HG03571 (cell line): Measurements from ENCODE around the gene B9D1.

Source experiments
- ATAC-seq: cut with Tn5 transposase; IDR thresholded peaks from one replicate; pipeline ENCODE4 v1.9.1; 2021; ENCODE audit not compliant: unreplicated experiment

B9D1 gene

DNA sequence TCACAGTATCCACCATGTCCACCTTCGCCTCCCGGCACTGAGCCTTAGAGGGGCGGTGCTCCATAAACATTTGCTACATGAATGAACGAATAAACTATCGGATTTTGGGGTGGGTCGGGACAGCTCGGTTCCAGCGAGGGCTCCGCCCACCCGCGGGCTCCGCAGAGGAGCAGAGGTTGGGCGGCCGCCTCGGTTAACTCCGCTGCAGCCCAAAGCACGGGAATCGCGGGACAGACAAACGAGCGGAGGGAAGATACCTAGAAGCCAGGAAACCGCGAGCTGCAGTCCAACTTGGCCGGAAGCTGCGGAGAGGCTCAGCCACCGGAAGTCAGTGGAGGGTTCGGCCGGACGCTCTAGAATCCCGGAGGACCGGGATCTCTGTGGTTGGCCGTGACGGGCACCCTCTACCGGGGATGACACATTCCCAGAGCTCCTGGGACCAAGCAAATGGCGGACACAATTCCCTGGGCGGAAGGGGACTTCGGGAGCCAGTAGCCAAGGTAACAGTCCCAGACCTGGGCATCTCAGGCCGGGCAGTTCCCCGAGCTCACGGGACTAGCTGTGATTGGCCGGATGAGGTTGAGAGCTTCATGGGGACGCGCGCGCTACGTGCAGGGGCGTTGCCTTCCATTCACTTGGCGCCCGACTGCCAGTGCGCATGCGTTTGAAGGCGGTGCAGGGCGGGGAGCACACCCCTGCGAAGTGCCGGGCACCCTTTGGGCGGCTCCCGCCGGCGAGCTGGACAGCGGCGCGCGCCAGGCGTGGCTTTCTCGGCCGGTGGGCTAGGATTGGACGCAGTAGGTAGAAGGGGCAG is 15.3 kb upstream of the B9D1 start:
- peak; percentile 90 for ATAC-seq

DNA sequence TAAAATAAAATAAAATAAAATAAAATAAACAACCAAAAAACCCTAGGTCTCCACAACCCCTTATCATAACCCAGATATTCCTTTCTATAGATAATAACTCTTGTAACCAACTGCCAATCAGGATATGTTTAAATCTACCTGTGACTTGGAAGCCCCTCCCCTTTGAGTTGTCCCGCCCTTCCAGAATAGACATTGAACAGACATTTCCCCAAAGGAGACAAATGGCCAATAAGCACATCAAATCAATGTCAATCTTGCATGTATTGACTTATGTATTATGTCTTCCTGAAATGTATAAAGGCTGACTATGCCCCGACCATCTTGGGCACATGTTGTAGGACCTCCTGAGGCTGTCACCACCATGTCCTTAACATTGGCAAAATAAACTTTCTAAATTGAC is 14.3 kb upstream of the B9D1 start:
- ATAC-seq, result no peak

DNA sequence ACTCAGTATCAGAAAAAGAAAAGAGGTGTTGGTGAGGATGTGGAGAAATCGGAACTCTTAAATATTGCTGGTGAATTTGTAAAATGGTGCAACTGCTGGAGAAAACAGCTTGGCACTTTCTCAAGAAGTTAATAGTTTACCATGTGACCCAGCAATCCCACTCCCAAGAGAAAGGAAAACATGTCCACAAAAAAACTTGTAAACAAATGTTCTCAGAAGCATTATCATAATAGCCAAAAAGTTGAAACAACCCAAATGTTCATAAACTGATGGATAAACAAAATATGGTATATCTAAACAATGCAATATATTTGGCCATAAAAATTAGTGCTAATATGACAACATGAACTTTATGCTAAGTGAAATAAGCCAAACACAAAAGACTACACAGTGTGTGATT is 13.2 kb upstream of the B9D1 start:
- ATAC-seq, result no peak

DNA sequence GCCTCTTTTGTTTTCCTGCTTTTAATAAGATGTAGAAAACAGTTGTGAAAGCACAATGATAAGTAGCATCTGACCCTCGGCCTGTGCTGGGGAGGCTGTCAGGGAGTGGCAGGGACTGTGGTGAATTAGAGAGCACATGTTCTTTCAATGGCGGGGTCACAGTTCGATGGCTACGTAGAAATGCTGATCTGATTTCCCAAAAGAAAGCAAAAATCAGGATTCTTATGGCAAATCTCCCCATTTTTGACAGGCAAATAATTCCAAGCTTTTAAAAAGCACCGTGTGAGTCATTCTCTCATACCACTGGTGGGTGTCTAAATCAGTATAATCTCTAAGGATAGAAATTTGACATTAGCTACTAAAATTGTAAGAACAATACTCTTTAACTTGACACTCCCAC is 11.6 kb upstream of the B9D1 start:
- ATAC-seq, result no peak

DNA sequence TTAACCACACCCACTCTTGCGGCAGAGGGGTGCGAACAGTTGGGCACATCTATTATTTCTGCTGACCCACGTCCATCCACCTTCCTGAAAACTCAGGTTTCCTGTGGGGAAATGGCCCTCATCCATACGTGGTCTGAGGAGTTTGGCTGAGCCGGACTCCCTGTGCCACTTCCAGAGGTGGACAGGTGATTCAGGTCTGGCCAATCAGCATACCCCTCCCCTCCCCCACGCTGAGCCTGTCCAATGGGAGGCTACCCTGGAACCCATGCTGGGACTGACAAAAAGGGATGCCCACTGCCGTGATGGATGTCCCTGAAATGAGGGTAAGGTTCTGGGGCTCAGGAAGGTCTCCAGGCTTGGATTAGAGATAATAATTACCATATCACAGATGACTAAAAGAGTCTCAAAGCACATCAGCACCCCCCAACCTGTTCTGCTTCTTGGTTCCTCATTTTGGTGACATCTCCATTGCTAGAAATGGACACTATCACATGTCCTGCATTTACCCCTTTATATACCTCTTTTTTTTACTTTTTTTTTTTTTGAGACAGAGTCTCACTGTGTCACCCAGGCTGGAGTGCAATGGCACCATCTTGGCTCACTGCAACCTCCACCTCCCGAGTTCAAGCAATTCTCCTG is 10.5 kb upstream of the B9D1 start:
- ATAC-seq, result no peak

DNA sequence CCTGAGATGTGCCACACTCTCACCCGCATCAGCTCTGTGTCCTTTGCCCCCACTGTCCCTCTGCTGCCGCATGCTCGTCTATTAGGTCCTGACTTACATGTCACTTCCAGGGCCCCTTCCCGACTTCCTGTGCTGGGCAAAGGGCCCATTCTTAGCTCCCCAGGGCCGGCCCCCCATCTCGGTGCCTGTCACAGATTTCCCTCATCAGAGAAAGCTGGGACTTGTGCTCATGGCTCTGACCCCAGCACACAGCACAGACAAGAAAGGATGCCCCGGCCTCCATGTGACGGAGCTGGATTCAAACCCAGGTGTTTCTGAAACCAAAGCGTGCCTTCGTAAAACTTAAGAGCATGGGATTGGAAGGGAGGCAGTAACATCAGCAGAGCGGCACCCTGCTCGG is 9.9 kb upstream of the B9D1 start:
- no peak for ATAC-seq

DNA sequence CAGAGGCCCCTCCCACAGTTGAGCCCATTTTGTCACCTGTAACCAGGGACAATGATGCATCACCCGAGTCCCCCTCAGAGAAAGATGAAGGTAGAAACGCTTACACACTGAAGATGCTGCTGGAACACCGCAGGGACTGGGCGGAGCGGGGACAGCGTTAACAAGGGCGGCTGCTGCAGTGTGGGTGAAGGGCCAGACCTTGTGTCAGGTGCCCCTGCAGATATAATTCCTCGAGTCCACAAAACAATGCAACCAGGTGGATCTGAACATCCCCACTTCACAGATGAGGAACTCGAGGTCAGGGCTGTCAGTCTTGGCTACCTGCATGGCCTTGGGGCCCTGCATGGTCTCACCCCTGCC is 9.5 kb upstream of the B9D1 start:
- ATAC-seq, result no peak

DNA sequence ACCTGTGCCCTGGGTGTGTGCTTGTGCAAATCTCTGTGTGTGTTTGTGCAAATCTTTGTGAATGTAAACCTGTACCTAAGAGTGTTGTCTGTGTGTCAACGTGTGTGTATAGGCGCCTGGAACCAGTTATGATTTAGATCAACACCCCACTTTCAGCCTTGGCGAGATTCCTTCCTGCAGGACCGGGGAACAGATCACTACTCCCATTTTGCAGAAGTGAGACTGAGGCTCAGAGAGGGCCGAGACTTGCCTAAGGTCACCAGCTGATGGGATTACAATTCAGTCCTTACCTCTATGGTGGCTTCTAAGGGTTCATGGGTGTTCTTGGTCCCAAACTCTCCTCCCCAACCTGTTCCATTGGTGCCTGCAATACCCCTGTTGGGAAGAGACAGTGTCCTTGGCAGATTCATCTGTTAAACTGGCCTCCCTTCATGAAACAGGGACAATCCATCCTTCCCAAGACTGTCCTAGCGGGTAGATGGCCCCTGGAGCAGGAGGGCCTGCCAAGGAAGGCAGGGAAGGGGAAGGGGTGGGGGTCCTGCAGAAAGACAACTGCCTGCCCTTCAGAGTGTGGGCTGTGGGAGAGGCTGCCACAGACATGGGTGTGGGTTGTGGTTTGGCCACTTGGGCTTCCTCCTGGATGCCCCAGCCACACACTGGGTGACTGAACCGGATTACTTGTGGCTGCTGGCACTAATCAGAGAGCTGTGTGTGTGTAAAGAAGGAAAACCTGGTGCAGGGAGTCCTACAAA is 8.9 kb upstream of the B9D1 start:
- ATAC-seq, result no peak

DNA sequence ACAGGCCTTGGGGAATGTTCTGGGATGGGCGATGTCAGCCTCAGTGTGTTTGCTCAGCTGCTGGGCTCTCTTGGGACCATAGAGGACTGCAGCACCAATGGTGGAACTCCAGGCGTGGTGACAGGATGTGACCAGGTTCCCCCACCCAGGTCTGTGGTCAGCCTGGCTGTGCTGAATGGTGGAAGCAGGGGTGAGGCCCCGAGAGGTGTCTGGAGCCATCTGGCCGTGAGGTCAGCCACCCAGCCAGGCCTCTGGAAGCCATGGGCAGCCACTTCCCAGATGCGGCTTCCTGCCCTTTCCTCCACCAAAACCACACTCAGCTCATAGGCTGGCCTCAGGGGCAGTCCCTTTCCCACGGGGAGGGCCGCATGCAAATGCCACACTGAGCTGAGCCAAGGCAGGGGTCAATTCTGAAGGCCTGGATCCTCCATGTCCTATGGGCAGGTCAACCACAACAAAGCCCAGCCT is 8.0 kb upstream of the B9D1 start:
- peak; percentile 70 for ATAC-seq

DNA sequence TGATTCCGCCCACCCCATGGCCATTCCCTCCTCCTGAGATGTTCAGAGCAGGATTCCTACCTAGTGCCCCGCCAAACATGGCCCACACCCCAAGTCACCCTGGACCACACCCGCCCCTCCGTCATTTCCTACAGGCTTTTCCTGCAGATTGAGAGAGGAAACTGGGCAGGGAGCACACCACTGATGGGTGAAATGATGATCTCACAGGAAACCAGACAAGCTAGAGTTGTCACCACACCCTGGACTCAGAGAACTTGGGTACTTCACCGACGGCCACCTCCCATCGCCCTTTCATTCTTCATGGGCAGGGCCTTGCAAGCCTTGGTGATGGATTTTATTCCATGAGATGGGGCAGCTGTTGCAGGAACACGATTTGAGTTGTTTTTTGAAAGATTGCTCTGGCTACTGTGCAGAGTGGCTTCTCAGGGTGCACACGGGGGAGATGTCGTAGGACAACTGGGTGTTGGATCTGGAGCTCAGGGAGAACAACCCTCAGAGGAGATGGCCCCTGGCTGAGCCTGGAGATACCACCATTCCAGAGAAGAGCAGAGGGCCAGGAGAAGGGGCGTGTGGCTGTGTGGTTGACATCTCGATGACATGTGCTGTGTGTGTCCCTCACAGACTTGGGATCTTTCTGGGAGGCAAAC is 7.4 kb upstream of the B9D1 start:
- ATAC-seq, result no peak

DNA sequence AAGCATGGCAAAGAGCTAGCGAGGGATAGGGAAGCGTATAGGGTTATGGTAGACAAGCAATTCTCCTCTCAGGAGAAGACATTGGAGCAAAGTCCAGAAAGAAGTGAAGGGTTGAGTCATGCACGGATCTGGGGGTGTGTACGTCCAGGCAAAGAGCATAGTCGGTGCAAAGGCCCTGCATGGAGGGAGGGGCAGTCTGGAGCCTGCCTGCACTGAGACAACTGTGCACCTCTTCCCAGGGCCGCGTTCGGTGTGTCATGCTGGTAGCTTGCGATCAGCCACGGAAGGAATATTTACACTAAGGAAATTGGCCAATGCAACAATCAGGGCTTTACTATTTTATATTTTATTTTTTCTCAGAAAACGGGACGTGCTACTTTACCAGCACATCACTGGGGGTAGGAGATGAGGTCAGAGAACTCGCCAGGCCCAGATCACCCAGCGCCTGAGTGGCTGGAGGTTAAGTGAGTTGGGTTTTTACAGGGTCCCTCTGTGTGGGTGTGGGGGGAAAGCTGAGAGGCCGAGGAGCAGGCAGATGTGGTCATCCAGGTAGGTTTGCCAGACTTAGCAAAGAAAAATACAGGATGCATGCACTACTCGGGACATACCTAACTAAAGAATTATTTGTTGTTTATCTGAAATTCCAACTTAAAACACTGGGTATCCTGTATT is 6.7 kb upstream of the B9D1 start:
- no peak for ATAC-seq

DNA sequence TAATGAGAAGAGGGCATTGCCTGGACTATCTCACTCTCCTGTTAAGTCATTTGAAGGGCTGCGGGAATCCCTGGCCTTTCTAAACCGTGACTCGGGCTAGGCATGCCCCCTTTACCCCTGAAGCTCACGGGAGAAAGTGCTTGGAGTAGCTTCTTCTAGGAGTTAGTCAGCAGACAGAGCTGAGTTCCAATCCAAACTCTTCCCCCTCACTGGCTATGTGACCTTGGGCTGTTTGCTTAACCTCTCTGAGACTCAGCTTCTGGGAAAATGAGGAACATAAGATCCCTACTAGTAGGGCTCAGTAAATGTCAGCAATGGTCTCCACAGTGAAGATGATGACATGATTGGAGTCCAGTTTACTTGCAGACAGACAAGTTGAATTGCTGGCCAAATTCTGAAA is 5.7 kb upstream of the B9D1 start:
- ATAC-seq, result no peak

DNA sequence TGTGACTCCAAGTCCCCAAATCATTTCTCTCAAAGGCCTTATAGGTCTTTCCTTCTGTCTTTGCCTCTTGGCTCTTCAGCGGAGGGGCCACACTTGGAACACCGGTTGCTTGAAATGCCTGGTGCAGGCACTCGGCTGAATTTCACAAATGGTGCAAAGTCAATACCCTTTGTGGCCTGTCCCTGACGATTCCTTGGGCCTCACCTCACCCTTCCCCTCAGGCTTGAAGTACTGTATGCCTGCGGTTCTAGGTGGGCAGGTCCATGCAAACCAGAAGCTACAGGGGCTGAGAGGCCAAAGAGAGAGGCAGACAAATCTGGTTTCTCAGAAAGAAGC is 4.1 kb upstream of the B9D1 start:
- no peak for ATAC-seq

DNA sequence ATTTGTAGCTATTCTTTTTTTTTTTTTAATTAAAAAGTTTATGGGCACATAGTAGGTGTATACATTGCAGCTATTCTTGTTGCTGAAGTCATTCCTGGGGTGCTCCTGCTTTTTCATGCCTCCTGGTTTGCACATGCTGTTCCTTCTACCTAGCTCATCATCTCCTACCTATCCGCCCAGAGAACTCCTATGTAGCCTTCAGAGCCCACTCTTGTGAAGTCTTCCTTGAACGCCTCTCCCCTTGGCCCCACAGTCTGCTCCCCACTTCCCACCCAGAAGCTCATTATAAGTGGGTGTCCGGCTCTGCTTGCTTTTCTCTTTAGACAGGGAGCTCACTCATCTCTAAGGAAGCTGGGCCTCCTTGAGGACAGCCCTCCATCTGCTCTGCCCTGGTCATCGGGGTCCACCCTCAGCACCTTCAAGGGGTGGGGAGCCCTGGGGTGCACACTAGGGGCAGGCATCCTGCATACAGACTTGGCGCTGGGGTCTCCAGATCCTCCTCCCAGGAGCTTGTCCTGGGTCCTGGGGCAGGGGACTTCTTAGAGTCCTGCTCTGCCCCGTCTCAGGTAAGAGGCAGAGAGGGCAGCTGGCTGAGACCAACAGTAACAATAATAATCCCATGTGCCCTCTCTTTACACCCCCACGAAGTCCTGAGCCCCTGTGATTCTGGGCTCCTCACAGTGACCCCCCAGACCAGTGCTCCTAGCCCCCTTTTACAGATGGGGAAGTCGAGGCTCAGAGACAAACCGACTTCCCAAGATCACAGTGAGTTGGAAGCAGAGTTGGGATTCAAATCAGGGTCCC is 3.5 kb upstream of the B9D1 start:
- no peak for ATAC-seq

DNA sequence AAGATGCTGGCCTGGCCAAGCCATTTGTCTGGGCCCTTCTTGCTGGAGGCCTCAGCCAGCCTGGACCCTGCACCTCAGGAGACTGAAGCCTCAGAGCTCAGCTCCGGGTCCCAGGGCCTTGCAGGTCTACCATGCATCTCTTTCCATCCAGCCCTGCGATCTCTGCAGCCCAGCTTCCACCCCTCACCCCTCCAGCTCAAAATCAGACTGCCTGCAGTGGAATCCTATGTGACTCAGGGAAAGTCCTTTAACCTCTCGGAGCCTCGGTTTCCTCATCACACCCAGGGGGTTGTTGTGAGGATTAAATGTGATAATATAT is 2.9 kb upstream of the B9D1 start:
- no peak for ATAC-seq

DNA sequence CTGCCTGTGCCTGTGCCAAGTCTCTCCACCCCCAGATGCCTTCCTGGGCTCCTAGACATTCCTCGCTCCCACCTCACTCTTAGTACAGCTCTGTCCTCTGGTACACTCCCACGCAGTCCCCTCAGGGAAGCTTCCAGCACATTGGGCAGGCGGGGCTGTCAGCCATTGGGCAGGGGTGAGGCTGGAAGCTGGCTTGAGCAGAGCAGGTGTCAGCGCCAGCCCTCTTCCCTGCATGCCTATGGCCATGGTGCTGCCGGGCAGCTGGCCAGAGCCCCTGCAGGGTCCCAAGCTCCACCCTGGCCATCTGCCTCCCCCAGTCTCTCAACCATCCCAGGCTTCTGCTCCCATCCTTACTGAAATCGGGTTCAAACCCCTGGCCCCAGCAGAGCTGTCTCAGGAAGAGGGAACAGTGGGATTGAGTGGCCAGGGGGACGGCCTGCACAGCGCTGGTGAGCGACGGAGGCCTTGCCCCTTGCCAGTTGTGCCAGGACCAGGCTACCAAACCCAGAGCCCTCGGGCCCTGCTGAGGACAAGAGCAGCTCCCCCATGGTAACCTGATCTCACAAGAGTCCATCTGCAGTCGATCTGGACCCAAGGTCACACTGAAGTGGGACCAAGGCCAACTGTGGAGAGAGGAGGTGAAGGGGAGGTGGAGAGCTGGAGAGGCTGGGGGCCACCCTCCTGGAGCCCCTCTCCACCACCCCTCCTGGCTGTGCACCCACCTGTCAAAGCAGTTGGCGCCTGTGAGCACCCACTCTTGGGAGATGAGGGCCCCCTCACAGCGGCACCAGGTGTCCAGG is 2.4 kb upstream of the B9D1 start:
- ATAC-seq, result no peak

DNA sequence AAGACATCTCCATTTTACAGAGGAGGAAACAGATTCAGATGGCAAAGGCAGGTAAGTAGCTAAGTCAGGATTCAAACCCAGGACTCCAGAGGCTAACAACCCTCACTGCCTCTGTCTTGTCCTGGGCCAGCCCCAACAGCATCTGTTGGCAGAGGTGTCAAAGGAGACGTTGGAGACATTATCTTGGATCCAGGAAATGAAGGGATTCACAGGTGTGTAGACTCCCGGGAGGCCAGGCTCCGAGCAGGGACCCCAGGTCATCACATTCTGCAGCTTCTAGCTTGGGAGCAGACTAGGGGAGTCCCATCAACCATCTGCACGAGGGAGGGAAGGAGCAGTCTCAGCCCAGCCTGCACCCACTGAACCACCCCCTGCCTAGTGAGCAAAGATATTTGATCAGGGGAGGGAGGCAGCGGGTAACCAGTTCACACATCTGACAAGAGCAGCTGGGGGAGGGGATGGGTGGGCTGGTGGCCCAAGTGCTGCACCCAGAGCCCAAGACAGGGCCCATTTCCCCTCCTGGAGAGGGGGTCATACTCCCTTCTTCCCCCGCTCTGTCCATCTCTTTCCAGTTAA is 1.0 kb upstream of the B9D1 start:
- no peak for ATAC-seq

DNA sequence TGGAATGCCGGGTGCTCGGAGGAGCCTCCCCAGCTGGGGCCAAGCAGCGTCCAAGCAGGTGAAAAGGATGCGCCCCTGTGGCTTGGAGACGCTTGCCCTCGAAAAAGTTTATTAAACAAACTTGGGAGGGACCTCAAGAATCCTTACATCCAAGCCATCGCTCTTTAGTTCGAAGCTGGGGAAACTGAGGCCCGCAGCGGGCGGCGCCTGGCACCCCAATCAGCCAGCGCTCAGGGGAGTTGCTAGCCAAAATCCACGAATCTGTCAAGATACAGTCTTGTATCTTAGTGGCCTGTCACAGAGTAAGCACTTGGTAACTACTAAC is 553 bp upstream of the B9D1 start:
- no peak for ATAC-seq

DNA sequence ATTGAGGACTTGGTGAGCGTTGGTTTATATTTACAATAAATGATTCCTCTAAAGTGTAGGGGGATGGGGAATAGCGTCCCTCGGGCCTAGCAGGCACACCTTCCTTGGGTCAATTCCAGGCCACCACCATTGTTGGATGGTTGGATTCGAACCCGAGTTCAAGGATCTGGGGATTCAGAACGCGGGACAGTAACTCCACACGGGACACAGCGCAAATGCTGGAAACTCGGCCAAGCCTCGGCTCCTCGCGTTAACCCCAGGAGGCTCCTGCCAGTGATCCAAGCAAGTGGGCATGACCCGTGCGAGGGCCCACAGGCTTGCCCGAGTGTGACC is 613 bp downstream of the B9D1 start:
- no peak for ATAC-seq

DNA sequence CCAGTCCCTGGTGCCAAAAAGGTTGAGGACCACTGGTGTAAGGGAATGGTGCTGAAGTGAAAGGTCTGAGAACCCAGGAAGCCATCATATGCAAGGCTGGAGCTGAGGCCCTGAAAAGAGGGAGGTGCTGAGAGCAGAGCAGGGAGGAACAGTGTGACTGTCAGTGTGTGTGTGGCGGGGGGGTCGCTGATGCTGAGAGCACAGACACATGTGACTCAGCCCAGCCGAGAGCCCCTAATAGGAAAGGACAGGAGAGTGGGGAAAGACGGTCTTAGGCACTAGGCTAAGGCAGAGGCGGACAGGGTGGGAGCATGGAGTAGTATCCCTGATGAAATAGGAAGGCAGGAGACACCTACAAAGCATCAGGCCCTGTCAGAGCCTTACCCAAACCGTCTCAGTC is 1.2 kb downstream of the B9D1 start:
- ATAC-seq, result no peak
